K562 (cell line): ENCODE measurements around the gene C2orf69. TPM values are rescaled to one million over a fixed set of nuclear protein-coding genes. Genes with fewer than 3 reads are reported as not detected.

Experiments
- CTBP1 ChIP-seq: fragments of 450-650 bp; IDR thresholded peaks from 2 replicates; pipeline ENCODE4 v1.6.1; 2016; ENCODE audit warnings: borderline replicate concordance
- DPF2 ChIP-seq: fragments of 450-650 bp; IDR thresholded peaks from 2 replicates; pipeline ENCODE4 v1.6.1; 2016
- GTF2E2 ChIP-seq: fragments of 200-800 bp; sonication (Bioruptor generic); IDR thresholded peaks from 2 replicates; pipeline ENCODE4 v1.6.1; 2016; ENCODE audit warnings: missing genetic modification characterization, missing compliant biosample characterization
- ILK ChIP-seq: fragments of 450-650 bp; IDR thresholded peaks from 2 replicates; pipeline ENCODE4 v1.6.1; 2016; ENCODE audit warnings: missing genetic modification characterization, low read depth, mild to moderate bottlenecking, missing compliant biosample characterization, moderate library complexity, borderline replicate concordance
- JUND ChIP-seq, 2 experiments: IDR thresholded peaks; 2 replicates in 1 of 2; 3 replicates in 1 of 2; pipeline ENCODE4 v1.6.1; 2011; ENCODE audit warnings: borderline replicate concordance in 2 of 2, low read depth in 2 of 2, low read length in 2 of 2, improper control_type of control experiment in 1 of 2, missing biosample characterization in 1 of 2, missing genetic modification characterization in 1 of 2, missing genetic modification reagents in 1 of 2
- MTA1 ChIP-seq: fragments of 450-650 bp; IDR thresholded peaks from 2 replicates; pipeline ENCODE4 v1.6.1; 2017; ENCODE audit warnings: borderline replicate concordance
- NUFIP1 ChIP-seq: fragments of 450-650 bp; IDR thresholded peaks from 2 replicates; pipeline ENCODE4 v1.6.1; 2018; ENCODE audit not compliant: partially characterized antibody
- PHB2 ChIP-seq: fragments of 450-650 bp; IDR thresholded peaks from 2 replicates; pipeline ENCODE4 v1.6.1; 2017; ENCODE audit warnings: low read depth
- RNF219 ChIP-seq: fragments of 250-450 bp; sonication (Bioruptor Pico); IDR thresholded peaks from 2 replicates; pipeline ENCODE4 v1.5.0; 2022; ENCODE audit warnings: mild to moderate bottlenecking
- TCF3 ChIP-seq: sonication (generic); formaldehyde crosslinking; IDR thresholded peaks from 2 replicates; pipeline ENCODE4 v1.4.0; 2020; ENCODE audit warnings: mild to moderate bottlenecking, missing genetic modification reagents
- TRIM24 ChIP-seq, 2 experiments: fragments of 450-650 bp; IDR thresholded peaks; 2 replicates each; pipeline ENCODE4 v1.6.1; 2016
- ZBTB49 ChIP-seq: sonication (generic); formaldehyde crosslinking; IDR thresholded peaks from 2 replicates; pipeline ENCODE4 v1.8.0; 2022; ENCODE audit warnings: missing genetic modification reagents, mild to moderate bottlenecking, borderline replicate concordance
- ZEB2 ChIP-seq: fragments of 450-650 bp; IDR thresholded peaks from 2 replicates; pipeline ENCODE4 v1.6.1; 2016
- ZNF140 ChIP-seq: fragments of 250-450 bp; sonication (Bioruptor Pico); IDR thresholded peaks from 2 replicates; pipeline ENCODE4 v1.8.0; 2021; ENCODE audit warnings: moderate library complexity, mild to moderate bottlenecking, inconsistent platforms
- ZNF764 ChIP-seq: fragments of 250-450 bp; sonication (Bioruptor Pico); IDR thresholded peaks from 2 replicates; pipeline ENCODE4 v1.4.0; 2020; ENCODE audit warnings: low read depth, mild to moderate bottlenecking, moderate library complexity
- ZNF780A ChIP-seq: fragments of 250-450 bp; sonication (Bioruptor Pico); IDR thresholded peaks from 2 replicates; pipeline ENCODE4 v1.5.0; 2021; ENCODE audit warnings: mild to moderate bottlenecking
- ZNF79 ChIP-seq: fragments of 250-450 bp; sonication (Bioruptor Pico); IDR thresholded peaks from 2 replicates; pipeline ENCODE4 v1.4.0; 2020; ENCODE audit warnings: low read depth, mild to moderate bottlenecking, moderate library complexity
- polyA plus RNA-seq, 8 experiments: library from polyadenylated mRNA; depleted of rRNA in 4 of 8; stranded (reverse) in 5 of 8; unstranded in 3 of 8; fragments of >200 nt; fragmentation: Nextera tagmentation in 2 of 8; fragmentation: Illumina TruSeq in 1 of 8; extraction: Ambion mirVana in 2 of 8; extraction: Trizol in 1 of 8; gene quantifications; 2 replicates each; pipeline versions ENCODE4 v1.2.1 to v1.2.3, GENCODE V29; 2011 to 2014; ENCODE audit warnings: inconsistent platforms in 1 of 8, missing spikeins in 1 of 8
- total RNA-seq, 7 experiments: library from RNA; depleted of rRNA in 6 of 7; stranded (reverse); fragments of >200 nt in 6 of 7; fragmentation: Illumina TruSeq in 2 of 7; extraction: Trizol in 2 of 7; gene quantifications; 2 replicates each; pipeline versions ENCODE4 v1.2.1 to v1.2.3, GENCODE V29; 2011 to 2021; ENCODE audit warnings: low replicate concordance in 1 of 7
- TF ChIP-seq, protein P1 (sequence below): fragments of 250-450 bp; sonication (Bioruptor Pico); IDR thresholded peaks from 2 replicates; pipeline ENCODE4 v1.4.0; 2020

C2orf69 gene
- total and polyA plus RNA-seq, 9 of the 15 experiments (the other 6 are each of a cell fraction or from before 2014, with no cell fraction given) = 3.4 to 9.8 (median 5.7) TPM

GRCh38 chr2:199902486-199903110 is 8.5 kb upstream of the C2orf69 start (continued):
- TF ChIP-seq, protein P1, sequence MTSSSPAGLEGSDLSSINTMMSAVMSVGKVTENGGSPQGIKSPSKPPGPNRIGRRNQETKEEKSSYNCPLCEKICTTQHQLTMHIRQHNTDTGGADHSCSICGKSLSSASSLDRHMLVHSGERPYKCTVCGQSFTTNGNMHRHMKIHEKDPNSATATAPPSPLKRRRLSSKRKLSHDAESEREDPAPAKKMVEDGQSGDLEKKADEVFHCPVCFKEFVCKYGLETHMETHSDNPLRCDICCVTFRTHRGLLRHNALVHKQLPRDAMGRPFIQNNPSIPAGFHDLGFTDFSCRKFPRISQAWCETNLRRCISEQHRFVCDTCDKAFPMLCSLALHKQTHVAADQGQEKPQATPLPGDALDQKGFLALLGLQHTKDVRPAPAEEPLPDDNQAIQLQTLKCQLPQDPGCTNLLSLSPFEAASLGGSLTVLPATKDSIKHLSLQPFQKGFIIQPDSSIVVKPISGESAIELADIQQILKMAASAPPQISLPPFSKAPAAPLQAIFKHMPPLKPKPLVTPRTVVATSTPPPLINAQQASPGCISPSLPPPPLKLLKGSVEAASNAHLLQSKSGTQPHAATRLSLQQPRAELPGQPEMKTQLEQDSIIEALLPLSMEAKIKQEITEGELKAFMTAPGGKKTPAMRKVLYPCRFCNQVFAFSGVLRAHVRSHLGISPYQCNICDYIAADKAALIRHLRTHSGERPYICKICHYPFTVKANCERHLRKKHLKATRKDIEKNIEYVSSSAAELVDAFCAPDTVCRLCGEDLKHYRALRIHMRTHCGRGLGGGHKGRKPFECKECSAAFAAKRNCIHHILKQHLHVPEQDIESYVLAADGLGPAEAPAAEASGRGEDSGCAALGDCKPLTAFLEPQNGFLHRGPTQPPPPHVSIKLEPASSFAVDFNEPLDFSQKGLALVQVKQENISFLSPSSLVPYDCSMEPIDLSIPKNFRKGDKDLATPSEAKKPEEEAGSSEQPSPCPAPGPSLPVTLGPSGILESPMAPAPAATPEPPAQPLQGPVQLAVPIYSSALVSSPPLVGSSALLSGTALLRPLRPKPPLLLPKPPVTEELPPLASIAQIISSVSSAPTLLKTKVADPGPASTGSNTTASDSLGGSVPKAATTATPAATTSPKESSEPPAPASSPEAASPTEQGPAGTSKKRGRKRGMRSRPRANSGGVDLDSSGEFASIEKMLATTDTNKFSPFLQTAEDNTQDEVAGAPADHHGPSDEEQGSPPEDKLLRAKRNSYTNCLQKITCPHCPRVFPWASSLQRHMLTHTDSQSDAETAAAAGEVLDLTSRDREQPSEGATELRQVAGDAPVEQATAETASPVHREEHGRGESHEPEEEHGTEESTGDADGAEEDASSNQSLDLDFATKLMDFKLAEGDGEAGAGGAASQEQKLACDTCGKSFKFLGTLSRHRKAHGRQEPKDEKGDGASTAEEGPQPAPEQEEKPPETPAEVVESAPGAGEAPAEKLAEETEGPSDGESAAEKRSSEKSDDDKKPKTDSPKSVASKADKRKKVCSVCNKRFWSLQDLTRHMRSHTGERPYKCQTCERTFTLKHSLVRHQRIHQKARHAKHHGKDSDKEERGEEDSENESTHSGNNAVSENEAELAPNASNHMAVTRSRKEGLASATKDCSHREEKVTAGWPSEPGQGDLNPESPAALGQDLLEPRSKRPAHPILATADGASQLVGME (CRISPR knock-in tag) = no peak
- TF ChIP-seq ZNF140 (no peak), RNF219 (CRISPR knock-in tag) (no peak), PHB2 (no peak), CTBP1 (peak; percentile 50), DPF2 (no peak; the same call in 1 of the 2 replicates), ZNF79 (CRISPR knock-in tag) (no peak), ILK (tag) (no peak), ZNF764 (no peak), JUND (IDR thresholded peaks at IDR 0.05; ENCODE audit: borderline replicate concordance, low read depth, low read length) (no peak), JUND (tag; IDR thresholded peaks at IDR 0.05; ENCODE audit: borderline replicate concordance, low read depth, low read length) (no peak; the same call in 2 of the 3 replicates), TCF3 (CRISPR knock-in tag) (peak; percentile 75), ZBTB49 (no peak), NUFIP1 (no peak), ZEB2 (0 out of 2 replicates have a peak, but pooled peaks have one; percentile 39), ZNF780A (CRISPR knock-in tag) (no peak), GTF2E2 (tag) (no peak), TRIM24 (IDR thresholded peaks at IDR 0.05) (peak in 1 of 2 experiments; percentile 46; a peak in 1 of 4 replicates), MTA1 (no peak)
